Measurements from ENCODE around the gene NECTIN2.

DNA sequence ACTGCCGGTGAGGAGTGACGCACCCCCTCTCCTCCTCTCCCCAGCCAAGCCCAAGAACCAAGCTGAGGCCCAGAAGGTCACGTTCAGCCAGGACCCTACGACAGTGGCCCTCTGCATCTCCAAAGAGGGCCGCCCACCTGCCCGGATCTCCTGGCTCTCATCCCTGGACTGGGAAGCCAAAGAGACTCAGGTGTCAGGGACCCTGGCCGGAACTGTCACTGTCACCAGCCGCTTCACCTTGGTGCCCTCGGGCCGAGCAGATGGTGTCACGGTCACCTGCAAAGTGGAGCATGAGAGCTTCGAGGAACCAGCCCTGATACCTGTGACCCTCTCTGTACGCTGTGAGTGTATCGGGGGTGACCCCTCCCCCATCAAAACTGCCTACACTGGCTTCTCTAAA, 25.7 kb downstream of the NECTIN2 start:
- TF ChIP-seq CTCF (IDR thresholded peaks at IDR 0.05; ENCODE audit: poor library complexity) (no peak), EZH2 (IDR thresholded peaks at IDR 0.05; ENCODE audit: borderline replicate concordance) (no peak), EZH2phosphoT487 (IDR thresholded peaks at IDR 0.05; ENCODE audit: low read depth, severe bottlenecking, unreplicated experiment) (no peak)

All from hepatocyte (in vitro differentiated cells).